Measurements from ENCODE around the gene PPP1R26. TPM values are rescaled to one million over a fixed set of nuclear protein-coding genes. Genes with fewer than 3 reads are reported as not detected.

Gene PPP1R26
- total and polyA plus RNA-seq, 2 of the 4 experiments (the other 2 are of a cell fraction), result 3.8 to 5.6 TPM

- H3K4me2 ChIP-seq (ENCODE audit: low read depth, low read length), result no peak overlapping the region
- WGBS, 2 experiments (ENCODE audit: extremely low coverage in 2 of 2, insufficient read length in 1 of 2), result 94% methylated on average over 18 of the region's 18 CpGs; no CpG with 5 or more reads in 1 of the 2 experiments
- no peaks in the 10 kb centered on the region for H3K9me3 ChIP-seq (ENCODE audit: control insufficient read depth, insufficient read depth, low read length)
- no peak for DNase-seq
- no peak overlapping the region for H2BK120ac ChIP-seq (ENCODE audit: low read depth, low read length)
- BruUV-seq (replicated peaks), result no TSS peak
- H3K4me3 ChIP-seq (ENCODE audit: insufficient read depth, low read depth, low read length), result no peak overlapping the region
- ChIA-PET CTCF (no interaction called here), POLR2A (ENCODE audit: unreplicated experiment) (no interaction called here)
- H3K9me1 ChIP-seq (ENCODE audit: insufficient read depth, low read length), result no peaks in the 10 kb centered on the region; the same call in 1 of the 2 replicates
- no peak overlapping the region for H4K91ac ChIP-seq (ENCODE audit: insufficient read depth, low read depth, low read length)
- H4K8ac ChIP-seq (ENCODE audit: low read depth in 2 of 2, low read length in 2 of 2), result no peak overlapping the region
- intact Hi-C loops (cut with micrococcal nuclease), result no loop called here
- H3K27ac ChIP-seq (ENCODE audit: insufficient read depth, low read length), result no peak overlapping the region
- peak; percentile 24; the same call in 1 of the 2 replicates for ATAC-seq (ENCODE audit: low read depth)
- no peak overlapping the region for H3K9ac ChIP-seq (ENCODE audit: low read depth, low read length)
- H3K4ac ChIP-seq (ENCODE audit: low read depth, low read length), result no peak overlapping the region
- H3K27me3 ChIP-seq (ENCODE audit: control insufficient read depth, insufficient read depth, low read length), result no peaks in the 10 kb centered on the region
- H3K18ac ChIP-seq (ENCODE audit: low read depth, low read length), result no peak overlapping the region
- no peak overlapping the region for H2BK5ac ChIP-seq (ENCODE audit: low read depth, low read length, poor library complexity, severe bottlenecking)
- H2AK5ac ChIP-seq (ENCODE audit: low read depth, low read length), result no peak overlapping the region
- H3K23ac ChIP-seq (ENCODE audit: low read depth, low read length), result no peak overlapping the region
- dilution Hi-C loops (cut with HindIII; ENCODE audit: low sequenced_read_pairs, unreplicated experiment), result no loop called here
- in situ Hi-C loops (cut with MboI; ENCODE audit: low sequenced_read_pairs), result no loop called here
- no peak for TF ChIP-seq FOS (IDR thresholded peaks at IDR 0.05; ENCODE audit: low read depth, low read length)
- TF ChIP-seq, protein P1, sequence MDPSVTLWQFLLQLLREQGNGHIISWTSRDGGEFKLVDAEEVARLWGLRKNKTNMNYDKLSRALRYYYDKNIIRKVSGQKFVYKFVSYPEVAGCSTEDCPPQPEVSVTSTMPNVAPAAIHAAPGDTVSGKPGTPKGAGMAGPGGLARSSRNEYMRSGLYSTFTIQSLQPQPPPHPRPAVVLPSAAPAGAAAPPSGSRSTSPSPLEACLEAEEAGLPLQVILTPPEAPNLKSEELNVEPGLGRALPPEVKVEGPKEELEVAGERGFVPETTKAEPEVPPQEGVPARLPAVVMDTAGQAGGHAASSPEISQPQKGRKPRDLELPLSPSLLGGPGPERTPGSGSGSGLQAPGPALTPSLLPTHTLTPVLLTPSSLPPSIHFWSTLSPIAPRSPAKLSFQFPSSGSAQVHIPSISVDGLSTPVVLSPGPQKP (IDR thresholded peaks at IDR 0.05; ENCODE audit: borderline replicate concordance, low read depth, low read length), result no peak
- TF ChIP-seq, protein P2, sequence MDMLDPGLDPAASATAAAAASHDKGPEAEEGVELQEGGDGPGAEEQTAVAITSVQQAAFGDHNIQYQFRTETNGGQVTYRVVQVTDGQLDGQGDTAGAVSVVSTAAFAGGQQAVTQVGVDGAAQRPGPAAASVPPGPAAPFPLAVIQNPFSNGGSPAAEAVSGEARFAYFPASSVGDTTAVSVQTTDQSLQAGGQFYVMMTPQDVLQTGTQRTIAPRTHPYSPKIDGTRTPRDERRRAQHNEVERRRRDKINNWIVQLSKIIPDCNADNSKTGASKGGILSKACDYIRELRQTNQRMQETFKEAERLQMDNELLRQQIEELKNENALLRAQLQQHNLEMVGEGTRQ (IDR thresholded peaks at IDR 0.05; ENCODE audit: low read depth, low read length), result no peak
- no peak for TF ChIP-seq NFE2L2 (IDR thresholded peaks at IDR 0.05; ENCODE audit: low read depth, low read length)
- no peak for TF ChIP-seq CHD1 (IDR thresholded peaks at IDR 0.05; ENCODE audit: low read depth, low read length)
- no peak for TF ChIP-seq BHLHE40 (IDR thresholded peaks at IDR 0.05; ENCODE audit: low read depth, low read length)
- TF ChIP-seq MXI1 (IDR thresholded peaks at IDR 0.05; ENCODE audit: borderline replicate concordance, low read depth, low read length), result no peak
- TF ChIP-seq POLR2A (IDR thresholded peaks at IDR 0.05; ENCODE audit: low read depth, low read length), result no peak
- no peak for TF ChIP-seq RFX5 (IDR thresholded peaks at IDR 0.05; ENCODE audit: low read depth, low read length)
- TF ChIP-seq CTCF (conservative IDR thresholded peaks at IDR 0.05; ENCODE audit: low read depth, low read length), result no peak
- no peak for TF ChIP-seq MAZ (IDR thresholded peaks at IDR 0.05; ENCODE audit: borderline replicate concordance, low read depth, low read length)
- no peak for TF ChIP-seq SMC3 (IDR thresholded peaks at IDR 0.05; ENCODE audit: low read depth, low read length)
- H3K79me1 ChIP-seq (ENCODE audit: low read depth in 1 of 2, low read length in 2 of 2), result no peaks in the 10 kb centered on the region
- H3K56ac ChIP-seq (ENCODE audit: extremely low read depth, insufficient read depth, low read length), result no peak overlapping the region
- no peaks in the 10 kb centered on the region for H4K20me1 ChIP-seq (ENCODE audit: insufficient read depth, low read length)
- H2AFZ ChIP-seq (replicated peaks; ENCODE audit: low read length, poor library complexity), result no peak overlapping the region
- no peak overlapping the region for H2BK20ac ChIP-seq (ENCODE audit: low read depth, low read length)
- peaks cover 29% of the 10 kb centered on the region for H3K36me3 ChIP-seq (ENCODE audit: control insufficient read depth, insufficient read depth, low read length)
- H4K5ac ChIP-seq (ENCODE audit: low read depth, low read length), result no peak overlapping the region
- H3K4me1 ChIP-seq (ENCODE audit: control insufficient read depth, insufficient read depth, low read length), result no peaks in the 10 kb centered on the region; the same call in 1 of the 2 replicates
- no peak overlapping the region for H3K14ac ChIP-seq (replicated peaks; ENCODE audit: low read depth, low read length)
- no peak overlapping the region for H2AK9ac ChIP-seq (replicated peaks; ENCODE audit: low read depth, low read length, poor library complexity)
- H2BK15ac ChIP-seq (ENCODE audit: low read depth, low read length), result no peak overlapping the region
Observed at GRCh38 chr9:135489188-135489906, 9.8 kb downstream of the PPP1R26 start.
